ENCODE results near the gene HCRTR1.
A peak's percentile ranks its signal among the peaks of the same experiment; 100 is the strongest.

Gene HCRTR1

DNA sequence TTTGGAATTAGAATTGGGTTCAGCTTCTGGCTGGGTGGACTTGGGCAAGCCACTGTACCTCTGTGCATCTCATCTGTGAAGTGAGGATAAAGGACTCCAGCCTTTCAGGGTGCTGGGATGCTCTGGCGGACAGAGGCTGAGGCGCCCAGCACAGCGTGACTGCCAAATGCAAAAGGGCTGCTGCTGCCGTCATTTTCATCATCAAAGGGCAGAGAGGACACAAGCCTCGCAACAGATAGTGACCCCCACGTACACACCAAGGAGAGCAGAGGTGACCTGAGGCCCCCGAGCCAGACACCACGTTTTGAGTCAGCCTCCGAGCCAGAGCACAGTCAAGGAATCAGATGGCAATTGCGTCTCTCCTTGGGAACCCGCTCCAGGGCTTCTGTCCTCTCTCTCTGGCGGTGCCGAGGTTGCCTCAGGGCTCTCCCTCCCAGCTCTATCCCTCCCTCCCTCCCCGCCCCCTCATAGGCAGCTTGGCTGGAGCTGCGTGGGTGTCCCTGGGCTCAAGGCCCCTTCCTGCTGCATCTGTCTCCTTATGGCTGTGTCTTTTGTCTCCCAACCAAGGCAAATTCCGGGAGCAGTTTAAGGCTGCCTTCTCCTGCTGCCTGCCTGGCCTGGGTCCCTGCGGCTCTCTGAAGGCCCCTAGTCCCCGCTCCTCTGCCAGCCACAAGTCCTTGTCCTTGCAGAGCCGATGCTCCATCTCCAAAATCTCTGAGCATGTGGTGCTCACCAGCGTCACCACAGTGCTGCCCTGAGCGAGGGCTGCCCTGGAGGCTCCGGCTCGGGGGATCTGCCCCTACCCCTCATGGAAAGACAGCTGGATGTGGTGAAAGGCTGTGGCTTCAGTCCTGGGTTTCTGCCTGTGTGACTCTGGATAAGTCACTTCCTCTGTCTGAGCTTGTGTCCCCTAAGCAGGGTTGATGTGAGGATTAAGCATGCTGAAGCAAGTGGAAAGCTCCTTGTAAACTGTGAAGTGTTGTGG, 9.0 kb downstream of the HCRTR1 start:
- DNase-seq = no peak

DNA sequence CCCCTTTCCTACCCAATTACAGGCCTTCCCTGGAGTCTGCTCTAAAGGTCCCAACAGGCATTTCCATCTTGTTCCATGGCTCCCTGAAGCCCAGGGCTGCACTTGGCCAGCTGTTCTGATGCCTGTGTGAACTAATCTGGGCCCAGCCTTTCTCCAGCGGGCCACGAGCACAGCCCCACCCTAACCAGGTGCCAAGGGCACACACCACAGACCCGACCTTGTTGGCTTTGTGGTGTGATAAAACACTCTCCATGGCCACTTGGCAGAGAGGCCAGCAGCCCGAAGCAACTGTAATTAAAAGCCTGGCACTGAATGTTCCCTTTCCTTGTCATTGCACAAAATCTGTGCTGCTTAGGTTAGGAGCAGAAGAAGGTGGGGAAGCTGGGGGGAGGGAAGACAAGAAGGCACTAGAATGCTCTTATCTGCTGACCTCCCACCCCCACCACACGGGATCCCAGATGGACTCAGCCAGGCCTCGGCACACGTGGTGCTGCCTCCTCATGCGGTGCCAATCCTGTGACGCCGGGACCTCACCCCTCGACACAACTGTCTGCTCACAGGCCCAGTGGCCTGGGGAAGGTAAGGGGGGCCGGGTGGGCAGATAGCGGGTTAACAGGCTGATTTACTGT, 9.9 kb downstream of the HCRTR1 start:
- no peak for DNase-seq

DNA sequence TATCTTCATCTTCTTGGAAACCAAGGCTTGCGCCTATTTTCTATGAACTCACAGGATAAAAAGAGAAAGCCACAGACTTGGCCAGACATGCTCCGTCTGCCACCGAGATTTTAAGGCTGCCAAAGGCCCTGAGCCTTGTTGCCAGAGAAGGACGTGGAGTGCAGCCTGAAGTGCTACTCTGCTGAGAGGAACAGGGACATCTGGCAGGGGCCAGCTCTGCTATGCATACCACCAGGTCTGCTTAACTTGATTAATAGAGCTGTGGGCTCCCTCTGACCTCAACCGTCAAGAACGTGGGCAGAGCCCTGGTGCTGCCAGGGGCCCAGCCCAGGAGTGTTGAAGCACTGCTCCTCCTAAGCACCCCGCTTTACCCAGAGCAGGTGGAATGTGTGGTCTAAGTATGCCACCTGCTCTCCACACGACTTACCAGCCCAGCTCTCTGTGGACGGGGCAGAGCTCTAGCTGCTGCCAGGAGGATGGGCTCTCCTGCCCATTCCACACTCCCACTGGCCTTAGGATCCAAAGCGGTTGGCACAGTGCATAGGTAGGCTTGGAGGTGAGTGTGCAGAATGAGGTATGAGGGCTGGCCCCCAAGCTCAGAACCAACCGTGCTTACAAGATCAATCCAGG, 10.6 kb downstream of the HCRTR1 start:
- DNase-seq = no peak

DNA sequence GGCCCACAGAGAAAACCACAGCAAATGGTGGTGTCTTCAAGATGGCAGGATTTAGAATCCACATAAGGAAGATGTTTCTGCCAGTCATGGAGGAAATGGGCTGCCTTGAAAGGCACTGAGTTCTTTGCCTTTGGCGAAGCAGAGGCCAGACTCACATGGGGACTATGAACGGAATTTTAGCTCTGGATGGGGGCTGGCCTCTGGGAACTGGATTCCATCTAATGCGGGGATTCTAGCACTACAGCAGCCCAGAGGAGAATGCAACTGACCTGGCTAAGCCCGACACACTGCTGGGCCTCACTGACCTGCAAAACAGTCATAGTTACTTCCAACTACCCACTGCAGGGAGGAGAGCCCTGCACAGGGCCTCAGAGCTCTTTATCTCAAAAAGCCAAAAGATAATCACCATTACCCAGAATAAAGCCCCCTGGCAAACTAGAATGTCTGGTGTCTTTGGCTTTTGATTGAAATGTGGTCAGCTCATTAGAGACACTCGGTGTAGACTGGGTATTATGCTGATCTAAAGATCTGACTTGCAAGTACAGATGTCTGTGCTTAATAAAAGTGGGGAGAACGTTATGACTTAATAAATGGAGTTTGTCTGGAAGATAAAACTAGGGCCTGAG, 11.6 kb downstream of the HCRTR1 start:
- DNase-seq = no peak

DNA sequence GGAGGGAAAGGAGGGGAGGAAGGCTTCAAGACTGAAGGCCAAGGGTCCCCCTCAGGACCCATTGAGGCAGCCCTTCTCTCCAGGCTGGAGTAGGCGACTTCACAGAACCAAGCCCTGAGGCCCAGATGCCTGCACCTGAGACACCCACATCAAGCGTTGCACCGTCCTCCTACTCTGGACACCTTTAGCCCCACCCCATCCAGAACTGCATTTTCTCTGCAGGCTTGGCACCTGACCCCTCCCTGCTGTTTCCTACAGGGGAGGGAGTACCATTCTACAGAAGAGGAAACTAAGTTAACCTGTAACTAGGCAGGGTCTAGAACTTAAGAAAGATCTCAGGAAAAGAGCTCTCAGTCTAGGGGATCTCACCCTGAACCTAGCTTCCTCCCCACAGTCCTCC, 15.2 kb downstream of the HCRTR1 start:
- no peak for DNase-seq

DNA sequence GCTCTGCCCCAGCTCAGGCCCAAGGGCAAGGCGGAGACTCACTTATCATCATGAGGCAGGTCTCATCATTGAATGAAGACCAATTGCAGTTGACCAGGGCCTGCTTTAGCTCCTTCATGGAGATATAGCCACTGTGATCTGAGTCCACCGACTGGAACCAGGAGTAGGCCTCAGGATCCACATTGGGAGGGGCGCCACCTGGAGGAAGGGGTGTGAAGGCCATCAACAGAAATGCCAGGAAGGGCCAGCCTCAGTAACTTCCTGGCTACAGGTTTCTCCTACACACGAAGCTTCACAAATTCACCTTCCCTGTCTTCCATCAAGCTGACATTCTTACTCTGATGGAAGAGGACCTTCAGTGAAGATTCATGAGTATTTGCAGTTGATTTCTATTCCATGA, 15.6 kb downstream of the HCRTR1 start:
- no peak for DNase-seq

DNA sequence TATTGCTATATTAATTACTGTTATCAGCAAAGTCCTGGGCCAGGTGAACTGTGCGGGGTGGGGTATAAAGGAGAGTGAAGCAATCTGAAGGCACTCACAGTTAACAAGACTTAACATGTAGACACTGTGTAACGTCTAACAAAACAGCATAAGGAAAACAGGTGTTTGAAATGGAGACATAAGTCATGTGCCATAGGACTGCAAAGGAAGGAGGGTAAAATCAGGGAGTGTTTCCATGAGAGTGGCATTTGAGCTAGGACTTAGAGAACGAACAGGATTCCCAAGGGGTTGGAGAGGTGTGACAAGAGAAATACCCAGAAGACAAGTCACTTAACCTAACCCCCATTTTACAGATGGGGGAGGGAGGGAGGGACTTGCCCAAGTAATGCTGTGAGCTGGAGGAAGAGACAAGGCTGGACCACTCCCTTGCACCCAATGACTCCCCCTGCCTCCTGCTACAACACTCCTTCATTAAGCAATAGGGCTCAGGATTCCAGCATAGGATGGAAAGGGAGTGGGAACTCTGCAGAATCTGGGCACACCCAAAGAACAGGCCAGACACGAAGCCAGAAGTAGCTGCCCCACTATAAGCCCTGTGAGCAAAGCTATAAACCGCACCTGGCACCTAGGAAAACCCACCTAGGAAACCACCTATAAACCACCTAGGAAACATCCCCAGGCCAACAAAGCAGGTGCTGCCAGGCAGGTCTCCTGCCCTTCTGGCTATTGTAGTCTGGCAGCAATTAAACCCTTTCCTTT, 20.6 kb downstream of the HCRTR1 start:
- DNase-seq = peak; percentile 55

DNA sequence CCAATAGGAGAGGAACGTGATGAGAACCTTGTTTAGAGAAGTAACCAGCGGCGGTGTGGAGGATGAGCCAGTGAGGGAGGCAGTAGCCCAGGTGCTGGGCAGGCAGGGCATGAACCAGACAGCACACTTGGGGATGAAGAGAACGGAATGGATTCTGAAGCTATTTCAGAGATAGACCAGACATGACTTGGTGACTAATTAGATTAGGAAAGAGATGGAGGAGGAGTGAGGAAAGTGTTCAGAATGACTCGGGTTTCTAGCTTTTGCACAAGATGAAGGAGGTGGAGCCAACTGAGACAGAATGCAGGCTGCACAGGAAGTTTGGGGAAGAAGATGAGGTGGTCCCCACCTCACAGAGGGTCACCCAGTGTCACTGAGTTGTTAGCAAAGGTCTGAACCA, 22.1 kb downstream of the HCRTR1 start:
- DNase-seq = no peak

DNA sequence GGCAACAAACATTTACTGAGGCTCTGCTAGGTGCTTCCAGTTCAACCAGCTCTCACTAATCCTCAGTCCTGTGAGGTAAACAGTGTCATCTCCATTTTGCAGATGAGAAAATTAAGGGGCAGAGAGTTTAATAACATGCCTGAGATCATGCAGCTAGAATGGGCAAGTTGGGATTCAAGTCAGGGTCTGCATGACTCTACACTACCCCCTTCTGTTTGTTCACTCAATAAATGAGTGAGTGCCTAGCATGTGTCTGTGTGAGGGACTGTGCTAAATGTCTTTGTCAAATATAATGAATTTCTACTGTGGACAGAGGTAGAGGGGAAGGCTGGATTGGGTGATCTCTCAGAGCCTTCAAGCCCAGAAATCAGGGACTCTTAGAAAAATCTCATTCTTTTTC, 22.7 kb downstream of the HCRTR1 start:
- DNase-seq = no peak

DNA sequence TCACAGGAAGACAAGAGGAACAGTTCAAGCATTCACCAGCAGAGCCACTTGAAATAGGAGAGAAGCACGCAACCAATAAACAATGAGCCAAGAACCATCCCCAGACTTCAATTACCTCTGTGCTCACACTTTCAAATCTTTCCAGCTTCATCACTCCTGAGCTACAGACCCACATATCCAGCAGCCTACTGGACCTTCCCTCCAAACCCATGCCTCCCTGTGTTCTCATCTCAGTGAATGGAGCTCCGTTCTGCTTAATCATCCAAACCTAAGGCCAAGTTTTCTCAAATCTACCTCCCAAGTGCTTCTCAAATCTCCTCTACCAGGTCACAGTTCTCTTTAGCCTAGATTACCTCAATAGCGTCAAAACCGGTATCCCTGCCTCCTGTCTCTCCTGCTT, 23.5 kb downstream of the HCRTR1 start:
- no peak for DNase-seq

DNA sequence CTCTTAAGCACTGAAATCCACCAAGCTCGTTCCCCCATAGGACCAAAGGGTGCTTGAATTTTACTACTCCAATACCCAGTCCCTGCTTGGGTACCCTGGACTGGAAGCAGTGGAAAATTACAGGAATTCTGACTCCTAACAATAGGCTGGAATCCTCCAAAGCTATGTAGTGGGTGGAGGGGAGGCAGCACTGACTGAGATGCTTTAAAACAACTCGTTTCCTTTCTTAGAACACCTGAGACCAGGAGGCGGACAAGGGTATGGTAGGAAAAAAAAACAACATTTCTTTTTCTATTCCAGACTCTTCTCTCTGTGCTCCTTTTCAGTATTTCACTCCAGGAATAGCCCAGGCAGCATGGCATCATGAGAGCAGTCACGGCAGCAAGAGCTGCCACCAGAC, 24.9 kb downstream of the HCRTR1 start:
- no peak for DNase-seq

DNA sequence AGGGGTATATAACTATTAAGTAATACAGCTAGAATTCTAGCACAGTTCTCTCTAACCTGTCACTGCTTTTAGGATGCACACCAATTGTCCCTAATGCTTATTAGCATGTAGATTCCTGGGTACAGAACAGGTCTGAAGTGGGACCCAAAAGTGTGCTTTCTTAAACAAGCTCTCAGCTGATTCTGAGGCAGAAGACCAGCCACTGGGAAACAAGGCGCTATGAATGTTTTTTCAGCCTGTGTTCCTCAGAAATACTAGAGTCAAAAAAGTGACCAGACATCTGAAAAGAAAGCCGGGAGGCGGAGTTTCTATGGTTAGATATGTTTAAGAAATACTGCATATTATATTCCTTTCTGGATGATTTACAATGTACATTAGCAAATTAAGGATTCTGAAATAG, 25.4 kb downstream of the HCRTR1 start:
- no peak for DNase-seq

DNA sequence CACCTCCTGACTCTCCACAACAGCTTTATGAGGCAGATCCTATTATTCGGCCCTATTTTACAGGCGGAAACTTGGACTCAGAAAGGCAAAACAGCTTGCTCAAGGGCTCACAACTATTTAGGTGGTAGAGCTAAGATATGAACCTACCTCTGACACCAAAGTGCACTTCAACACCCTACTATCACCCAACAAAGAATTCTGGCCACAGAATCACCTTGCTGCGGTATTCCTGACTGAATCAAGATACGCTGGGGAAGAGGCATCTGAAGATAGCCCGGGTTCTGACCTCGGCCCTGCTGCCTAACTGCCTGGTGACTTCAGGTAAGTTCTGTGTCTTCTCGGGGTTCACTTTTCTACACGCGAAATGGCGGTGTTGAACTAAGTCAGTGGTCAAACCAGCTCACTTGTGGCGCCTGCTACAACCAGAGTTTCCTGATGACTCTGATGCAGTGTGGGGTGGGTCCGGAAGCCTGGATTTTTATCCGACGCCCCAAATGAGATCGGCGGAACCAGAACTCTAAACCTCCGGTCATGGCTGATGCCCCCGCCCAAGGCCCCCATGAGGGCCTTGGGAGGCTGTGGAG, 26.6 kb downstream of the HCRTR1 start:
- no peak for DNase-seq

DNA sequence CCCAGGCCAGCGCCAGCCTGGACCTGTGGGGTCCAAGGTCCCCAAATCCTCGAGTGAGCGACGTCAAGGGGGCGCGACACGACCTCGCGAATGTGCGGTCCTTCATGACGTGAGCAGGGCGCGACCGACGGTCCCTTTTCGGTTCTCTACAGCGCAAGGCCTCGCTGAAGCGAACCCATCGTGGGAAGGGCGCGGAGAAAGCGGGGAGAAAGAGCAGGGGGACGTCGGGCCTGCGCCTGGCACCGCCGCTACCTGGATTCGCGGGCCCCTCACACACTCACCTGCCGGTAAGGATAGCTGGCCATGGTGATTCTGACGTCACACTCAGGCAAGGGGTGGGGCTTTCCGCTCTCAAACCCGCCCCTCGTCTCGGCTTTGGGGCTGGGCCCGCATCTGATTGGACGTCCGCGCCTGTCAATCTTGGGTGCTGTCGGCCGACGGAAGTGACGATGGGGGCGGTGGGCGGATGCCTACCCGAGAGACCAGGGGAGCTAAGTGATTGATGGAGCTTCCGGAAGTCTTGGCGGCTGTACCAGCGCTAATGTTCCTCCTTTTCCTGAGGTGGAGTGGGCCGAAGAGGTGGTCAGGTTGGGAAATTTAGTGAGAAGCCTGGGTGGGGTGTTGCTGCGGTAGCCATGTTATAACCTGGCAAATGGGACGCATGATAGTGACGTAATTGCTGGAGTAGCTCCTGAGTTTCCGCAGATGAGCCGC, 27.2 kb downstream of the HCRTR1 start, which contains the start of gene PEF1:
Gene PEF1, minus strand, starts transcription at position 317 of the 714 bp plus-strand sequence. Its CDS starts 12 bp downstream, at position 305.
- peak; percentile 100 for DNase-seq

DNA sequence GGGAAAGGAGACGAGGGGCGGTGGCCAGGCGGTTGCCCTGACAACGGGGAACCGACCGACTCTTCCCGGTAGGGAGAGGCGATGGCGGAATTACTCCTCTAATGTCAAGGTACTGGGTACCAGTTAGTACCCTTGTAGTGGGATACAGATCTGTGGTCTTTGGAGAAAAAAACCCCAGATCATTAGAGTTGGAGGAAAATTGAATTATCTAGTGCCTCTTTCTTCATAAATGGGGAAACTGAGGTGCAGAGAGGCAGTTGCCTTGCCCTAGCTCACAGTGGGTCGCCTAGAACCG, 27.7 kb downstream of the HCRTR1 start:
- no peak for DNase-seq

DNA sequence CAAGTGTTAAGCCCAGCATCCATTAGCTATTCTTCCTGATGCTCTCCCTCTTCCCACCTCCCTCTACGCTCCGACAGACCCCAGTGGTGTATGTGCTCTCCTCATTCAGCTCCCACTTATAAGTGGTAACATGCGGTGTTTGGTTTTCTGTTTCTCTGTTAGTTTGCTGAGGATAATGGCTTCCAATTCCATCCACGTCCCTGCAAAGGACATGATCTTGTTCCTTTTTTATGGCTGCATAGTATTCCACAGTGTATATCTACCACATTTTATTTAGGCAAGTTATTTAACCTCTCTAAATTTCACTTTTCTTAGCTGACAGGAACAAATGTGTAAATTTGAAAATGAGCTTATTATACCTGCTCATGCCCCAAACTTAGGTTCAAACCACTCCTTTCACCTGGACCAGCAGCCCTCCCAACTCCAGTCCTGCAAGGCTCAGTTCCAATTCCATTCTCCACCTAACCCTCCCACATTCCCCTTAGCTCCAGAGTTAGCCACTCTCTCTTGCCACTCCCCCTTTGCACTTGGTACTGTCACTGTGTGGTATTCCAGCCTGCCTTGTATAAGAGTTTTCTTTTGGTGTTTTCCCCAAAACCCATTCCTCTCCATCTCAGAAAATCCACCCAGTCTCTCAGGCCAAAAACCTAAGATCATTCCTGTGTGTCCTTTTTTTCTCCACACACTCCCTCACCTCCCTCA, 28.9 kb downstream of the HCRTR1 start:
- no peak for DNase-seq

DNA sequence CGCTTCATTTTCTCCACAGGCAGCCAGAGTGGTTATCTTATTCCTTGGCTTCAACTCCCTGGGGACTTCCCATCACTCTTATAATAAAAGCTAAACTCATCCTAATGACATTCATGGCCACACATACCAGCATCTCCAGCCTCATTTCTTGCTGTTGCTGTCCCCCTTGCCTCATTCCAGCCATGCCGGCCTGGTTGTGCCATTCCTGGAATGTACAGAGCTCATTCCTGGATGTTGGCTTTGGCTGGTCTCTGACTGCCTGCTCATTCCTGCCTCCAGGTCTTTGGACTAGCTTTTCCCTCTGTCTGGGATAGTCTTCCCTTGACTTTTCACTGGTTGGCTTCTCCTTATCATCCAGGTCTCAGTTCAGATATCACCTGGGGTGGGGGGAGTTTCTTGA, 29.6 kb downstream of the HCRTR1 start:
- DNase-seq = no peak

DNA sequence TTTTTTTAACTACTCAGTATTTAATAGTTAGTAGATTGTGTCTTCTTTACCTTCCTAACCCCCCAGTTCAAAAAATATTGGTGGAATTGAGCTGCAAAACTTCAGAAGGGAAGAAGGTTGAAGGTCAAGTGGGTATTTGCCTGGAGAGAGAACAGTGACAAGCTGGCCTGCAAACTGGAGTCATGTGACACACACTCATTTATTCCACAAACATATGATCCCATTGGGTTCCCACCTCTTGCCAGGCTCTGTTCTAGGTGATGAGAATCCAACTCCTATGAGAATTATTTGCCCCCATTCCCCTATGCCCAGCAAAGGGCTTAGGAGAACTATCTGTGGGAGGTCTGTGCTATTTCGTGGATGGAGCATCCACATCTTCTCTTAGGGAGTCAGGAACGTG, 30.7 kb downstream of the HCRTR1 start:
- DNase-seq = no peak

DNA sequence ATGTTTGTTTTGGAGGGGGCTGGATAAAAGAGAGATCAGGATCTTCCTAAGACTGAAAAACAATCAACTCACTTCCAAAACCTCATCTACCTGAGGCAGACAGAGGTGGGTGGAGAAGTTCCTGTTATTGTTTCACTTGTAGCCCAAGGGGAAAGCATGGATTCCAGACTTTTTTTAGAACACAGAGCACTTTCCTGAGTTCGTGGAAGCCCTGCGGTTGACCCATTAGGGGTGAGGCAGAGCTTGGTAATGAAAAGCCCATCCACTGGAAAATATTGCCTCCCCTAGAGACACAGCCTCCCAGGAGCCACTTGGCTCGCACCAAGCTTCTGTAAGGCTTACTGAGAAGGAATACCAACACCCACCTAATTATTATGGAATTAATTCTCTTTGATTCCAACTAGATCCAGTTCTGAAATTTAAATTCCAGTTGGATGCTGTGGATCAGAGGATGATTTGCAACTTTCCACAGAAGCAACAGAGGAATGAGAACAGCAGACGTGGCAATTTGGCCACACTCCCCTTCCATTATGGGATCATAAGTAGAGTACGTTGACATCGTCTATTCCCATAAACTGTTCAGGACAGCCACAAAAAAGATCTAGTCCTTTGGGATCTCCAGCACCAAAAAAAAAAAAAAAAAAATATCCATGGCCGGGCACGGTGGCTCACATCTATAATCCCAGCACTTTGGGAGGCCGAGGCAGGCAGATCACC, 31.3 kb downstream of the HCRTR1 start:
- no peak for DNase-seq

All from NCI-H774 (cell line).